Heart right ventricle (tissue), 16 donors: ENCODE data around the gene EZR. TPM values are rescaled to one million over a fixed set of nuclear protein-coding genes. Genes with fewer than 3 reads are reported as not detected.

Experiments
- ATAC-seq, 8 donors: fragments of 200-7000 bp; cut with Tn5 transposase; one replicate each; pipeline ENCODE4 v1.9.1; 2020; ENCODE audit warnings: mild to moderate bottlenecking in 8 of 8, moderate library complexity in 8 of 8, moderate number of reproducible peaks in 1 of 8
- DNase-seq, 2 donors: peaks; one replicate each; pipeline ENCODE4 v3.0.0-alpha.2; 2020
- H3K27ac ChIP-seq, 10 donors: fragments of 200-600 bp; sonication (generic) in 2 of 10; one replicate each; pipeline versions ENCODE4 v1.5.0 to v1.8.0; 2020 to 2022; ENCODE audit warnings: mild to moderate bottlenecking in 3 of 10
- H3K27me3 ChIP-seq, 7 donors: fragments of 200-600 bp; one replicate each; pipeline ENCODE4 v1.8.0; 2021 to 2022; ENCODE audit warnings: mild to moderate bottlenecking in 2 of 7
- H3K36me3 ChIP-seq, 9 donors: fragments of 200-600 bp; sonication (generic) in 1 of 9; one replicate each; pipeline versions ENCODE4 v1.5.0 to v1.8.0; 2020 to 2022; ENCODE audit warnings: mild to moderate bottlenecking in 2 of 9
- H3K4me1 ChIP-seq, 9 donors: fragments of 200-600 bp; sonication (generic) in 1 of 9; one replicate each; pipeline versions ENCODE4 v1.5.0 to v1.8.0; 2020 to 2022; ENCODE audit warnings: mild to moderate bottlenecking in 4 of 9
- H3K4me3 ChIP-seq, 10 donors: fragments of 200-600 bp; sonication (generic) in 2 of 10; one replicate each; pipeline versions ENCODE4 v1.5.0 to v1.8.0; 2020 to 2022; ENCODE audit warnings: mild to moderate bottlenecking in 7 of 10, moderate library complexity in 2 of 10
- H3K9me3 ChIP-seq, 11 donors: fragments of 200-600 bp in 10 of 11; sonication (generic) in 2 of 11; one replicate each; pipeline versions ENCODE4 v1.5.0 to v1.8.0; 2013 to 2022; ENCODE audit warnings: mild to moderate bottlenecking in 2 of 11, control low read depth in 1 of 11, moderate library complexity in 1 of 11
- WGBS, 2 donors: extraction: QIAGEN DNeasy Blood & Tissue Kit; methylation state at CpG; one replicate each; pipeline ENCODE4 v1.1.7; 2013; ENCODE audit warnings: inconsistent platforms in 1 of 2; 5-methylcytosine and 5-hydroxymethylcytosine counted together
- intact Hi-C, 10 donors: fragments of 100-400 bp; cut with DNase I; formaldehyde crosslinking; loops; one replicate each; pipeline versions ENCODE4 v1.11.1 to v1.14.2; 2022
- polyA plus RNA-seq, 2 donors: library from polyadenylated mRNA; stranded (reverse); fragments of 200-250 nt; gene quantifications; one replicate each; pipeline ENCODE4 v1.2.3, GENCODE V29; 2013
- total RNA-seq, 10 donors: library from RNA; stranded (reverse); fragmentation: NEBNext Ultra II Directional in 3 of 10; extraction: Animal tissue kit (Norgen Biotek cat#: 25700) in 3 of 10; gene quantifications; one replicate each; pipeline versions ENCODE4 v1.2.1 to v1.2.4, GENCODE V29; 2021 to 2023
- TF ChIP-seq, protein P1 (sequence below), 9 donors: fragments of 200-600 bp; sonication (generic) in 2 of 9; IDR thresholded peaks; one replicate each; pipeline versions ENCODE4 v1.5.0 to v1.8.0; 2021 to 2022; ENCODE audit warnings: antibody characterized with exemption in 9 of 9, mild to moderate bottlenecking in 5 of 9, moderate library complexity in 1 of 9
- donor health status: Arrhythmogenic right ventricular cardiomyopathy.
- donor health status: ischemic (EF 13 %, LVEDD 7.1; RV severe dilation, severe dysfunction).
- donor health status: healthy with polysubstance abuse.
- donor health status: DM: no; HTN: yes; CAD: no.
- donor health status: DM: no; HTN: no; CAD: no.
- donor health status: ischemic (EF 25% LVEDD 6.9; RV normal size, moderate dysfunction).
- donor health status: ischemic (EF 25% LVEDD 5.7; RV mildly dilated, moderate dysfunction).
- donor health status: healthy.
- donor health status: DM: yes; HTN: yes; CAD: no.
- donor health status: Ischemic cardiomyopathy.
- donor health status: ischemic (EF 35%, LVEDD 5.7; RV mildly dilated, moderate dysfunction).
- donor health status: nonischemic (EF 11% LVEDD 7.7; RV severe dilation, severe dysfunction).
- donor health status: DM: yes; HTN: yes; CAD: no.
- donor health status: PGD.
- donor health status: ischemic (EF 29% LVEDD 5.4; RV normal size, mild dysfunction).
- donor health status: nonischemic (EF 23%, LVEDD 6.1; RV moderate dilation, normal function).

EZR gene
- total and polyA plus RNA-seq, 12 donors: 90.3 to 322 (median 186) TPM

DNA sequence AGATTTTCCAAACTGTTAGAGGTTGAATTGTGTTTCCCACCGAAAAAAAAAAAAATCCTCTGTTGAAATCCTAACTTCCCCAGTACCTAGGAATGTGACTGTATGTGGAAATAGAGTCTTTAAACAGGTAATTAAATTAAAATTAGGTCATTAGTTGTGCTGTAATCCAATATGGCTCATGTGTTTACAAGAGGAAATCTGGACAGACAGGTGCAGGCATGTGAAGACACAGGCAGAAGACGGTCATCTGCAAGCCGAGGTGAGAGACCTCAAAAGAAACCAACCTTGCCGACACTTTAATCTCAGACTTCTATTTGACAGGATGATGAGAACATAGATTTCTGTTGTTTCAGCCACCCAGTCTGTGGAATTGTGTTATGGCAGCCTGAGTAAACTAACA, 28.6 kb upstream of the EZR start:
- DNase-seq: no peak
- Histone ChIP-seq H3K27me3 (no peaks in the 10 kb centered on the region), H3K4me3 (no peak overlapping the region), H3K36me3 (no peaks in the 10 kb centered on the region), H3K4me1 (peaks cover 0 to 34% (median 9%) of the 10 kb centered on the region in 9 donors), H3K9me3 (no peaks in the 10 kb centered on the region), H3K27ac (no peak overlapping the region)
- WGBS, 2 donors: 95 to 96% methylated on average over 4 of the region's 4 CpGs
- intact Hi-C loops: no loop called here
- no peak for ATAC-seq
- TF ChIP-seq, protein P1, sequence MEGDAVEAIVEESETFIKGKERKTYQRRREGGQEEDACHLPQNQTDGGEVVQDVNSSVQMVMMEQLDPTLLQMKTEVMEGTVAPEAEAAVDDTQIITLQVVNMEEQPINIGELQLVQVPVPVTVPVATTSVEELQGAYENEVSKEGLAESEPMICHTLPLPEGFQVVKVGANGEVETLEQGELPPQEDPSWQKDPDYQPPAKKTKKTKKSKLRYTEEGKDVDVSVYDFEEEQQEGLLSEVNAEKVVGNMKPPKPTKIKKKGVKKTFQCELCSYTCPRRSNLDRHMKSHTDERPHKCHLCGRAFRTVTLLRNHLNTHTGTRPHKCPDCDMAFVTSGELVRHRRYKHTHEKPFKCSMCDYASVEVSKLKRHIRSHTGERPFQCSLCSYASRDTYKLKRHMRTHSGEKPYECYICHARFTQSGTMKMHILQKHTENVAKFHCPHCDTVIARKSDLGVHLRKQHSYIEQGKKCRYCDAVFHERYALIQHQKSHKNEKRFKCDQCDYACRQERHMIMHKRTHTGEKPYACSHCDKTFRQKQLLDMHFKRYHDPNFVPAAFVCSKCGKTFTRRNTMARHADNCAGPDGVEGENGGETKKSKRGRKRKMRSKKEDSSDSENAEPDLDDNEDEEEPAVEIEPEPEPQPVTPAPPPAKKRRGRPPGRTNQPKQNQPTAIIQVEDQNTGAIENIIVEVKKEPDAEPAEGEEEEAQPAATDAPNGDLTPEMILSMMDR (IDR thresholded peaks at IDR 0.05): no peak

DNA sequence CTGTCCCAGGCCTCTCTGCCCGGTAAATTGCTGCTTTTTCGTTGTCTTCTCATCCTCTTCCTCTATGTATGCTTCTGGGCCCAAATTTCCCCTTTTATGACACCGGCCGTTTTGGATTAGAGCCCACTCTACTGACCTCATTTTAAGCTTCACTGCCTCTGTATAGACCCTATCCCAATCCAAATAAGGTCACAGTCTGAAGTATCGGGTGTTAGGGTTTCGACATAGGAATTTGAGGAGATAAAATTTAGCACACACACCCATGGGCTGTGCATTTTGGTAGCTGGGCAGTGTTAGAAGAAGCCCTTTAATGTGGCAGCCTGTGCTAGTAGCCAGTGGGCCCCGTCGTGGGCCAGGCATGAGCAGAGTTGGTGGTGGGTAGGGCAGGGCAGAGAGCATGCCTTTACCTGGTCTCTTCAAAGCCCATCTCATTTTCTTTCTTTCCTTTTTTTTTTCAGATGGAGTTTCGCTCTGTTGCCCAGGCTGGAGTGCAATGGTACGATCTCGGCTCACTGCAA, 27.9 kb upstream of the EZR start:
- TF ChIP-seq, protein P1 (IDR thresholded peaks at IDR 0.05): no peak
- Histone ChIP-seq H3K9me3 (no peaks in the 10 kb centered on the region), H3K4me1 (peaks cover 0 to 31% (median 9%) of the 10 kb centered on the region in 9 donors), H3K27me3 (no peaks in the 10 kb centered on the region), H3K27ac (no peak overlapping the region), H3K36me3 (no peaks in the 10 kb centered on the region), H3K4me3 (no peak overlapping the region)
- ATAC-seq (no peak), DNase-seq (no peak)
- intact Hi-C loops: no loop called here
- WGBS, 2 donors: 82% methylated on average over 11 of the region's 11 CpGs

DNA sequence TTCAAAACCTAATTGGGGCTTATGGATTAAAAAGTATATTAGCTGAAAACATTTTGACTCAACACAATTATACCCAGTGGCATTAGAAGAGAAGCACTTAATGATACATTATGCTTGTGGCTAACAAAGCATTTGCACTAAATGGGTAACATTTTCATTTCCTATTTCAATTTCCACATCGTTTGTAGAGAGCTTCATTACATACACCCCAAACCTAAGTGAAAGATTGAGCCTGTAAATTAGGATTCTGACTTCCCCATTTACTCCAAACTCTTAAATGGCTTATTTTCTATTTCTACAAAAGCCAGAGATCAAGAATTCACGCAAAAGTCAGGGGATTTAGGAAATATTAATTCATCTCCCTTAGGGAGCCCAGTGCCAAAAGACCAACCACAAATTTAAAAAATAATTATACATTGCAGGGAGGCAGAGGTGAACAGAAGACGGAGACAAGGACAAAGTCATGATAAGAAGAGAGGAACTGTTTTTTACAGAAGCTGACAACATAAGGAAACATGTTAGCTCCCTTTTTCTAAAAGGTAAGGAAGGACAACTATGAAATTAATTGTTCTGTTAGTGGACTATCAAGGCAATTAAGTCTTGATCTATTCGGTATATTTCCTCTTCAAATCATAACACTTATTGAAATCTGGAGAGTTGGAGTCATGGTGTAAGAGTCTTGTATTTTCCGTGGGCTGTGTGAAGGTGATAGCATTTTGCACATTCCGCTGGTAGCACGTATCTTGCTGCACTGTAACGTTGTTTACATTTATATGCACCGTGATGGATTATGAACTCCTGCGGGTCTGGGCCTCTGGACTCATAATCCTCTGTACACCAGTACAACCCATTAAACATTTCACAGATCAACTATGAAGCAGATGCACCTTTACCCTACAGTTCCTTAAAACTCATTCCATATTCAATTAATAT, 24.8 kb upstream of the EZR start:
- Histone ChIP-seq H3K27me3 (no peaks in the 10 kb centered on the region), H3K27ac (no peak overlapping the region), H3K4me1 (peaks cover 0 to 12% (median 0%) of the 10 kb centered on the region in 9 donors), H3K9me3 (no peaks in the 10 kb centered on the region), H3K4me3 (no peak overlapping the region), H3K36me3 (no peaks in the 10 kb centered on the region)
- ATAC-seq (no peak), DNase-seq (no peak)
- intact Hi-C loops: no loop called here
- 62 to 63% methylated on average over 10 of the region's 10 CpGs for WGBS, 2 donors
- TF ChIP-seq, protein P1 (IDR thresholded peaks at IDR 0.05): no peak

DNA sequence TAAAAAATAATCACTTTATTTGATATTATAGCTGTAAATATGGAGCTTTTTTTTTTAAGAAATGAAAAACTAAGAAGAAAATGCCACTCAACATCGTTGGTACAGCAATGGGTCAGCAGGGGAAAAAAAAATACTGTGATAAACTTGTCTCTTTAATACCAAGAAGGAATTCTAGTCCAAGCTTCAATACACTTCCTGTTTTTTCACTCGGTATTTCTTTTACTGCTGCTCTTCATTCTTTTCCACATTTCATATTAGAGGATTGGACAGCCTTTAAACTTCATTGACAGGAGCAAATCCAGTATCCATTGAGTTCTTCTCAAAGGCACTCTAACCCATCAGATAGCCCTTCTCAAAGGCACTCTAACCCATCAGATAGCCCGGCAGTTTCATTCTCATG, 22.2 kb upstream of the EZR start:
- no peak for ATAC-seq
- no peaks in the 10 kb centered on the region for H3K9me3 ChIP-seq
- no peaks in the 10 kb centered on the region for H3K27me3 ChIP-seq
- intact Hi-C loops: no loop called here
- no peak overlapping the region for H3K4me3 ChIP-seq
- no peaks in the 10 kb centered on the region for H3K36me3 ChIP-seq
- no peak for DNase-seq
- 67 to 74% methylated on average over 3 of the region's 3 CpGs for WGBS, 2 donors
- peaks cover 0 to 12% (median 0%) of the 10 kb centered on the region in 9 donors for H3K4me1 ChIP-seq
- H3K27ac ChIP-seq: no peak overlapping the region
- TF ChIP-seq, protein P1 (IDR thresholded peaks at IDR 0.05): no peak
